Pulmonary artery endothelial cell (primary cell): ENCODE data around the gene PLXDC1. TPM values are rescaled to one million over a fixed set of nuclear protein-coding genes. Genes with fewer than 3 reads are reported as not detected.
"Not testable (repeated sequence)": the region's sequence is repeated elsewhere in the genome, so short reads cannot be mapped to it uniquely, and the experiment has no call there.

ENCODE experiments used
- DNase-seq: peaks from one replicate; pipeline ENCODE4 v3.0.0-alpha.2; 2011; ENCODE audit warnings: low read depth, low spot score
- total RNA-seq: library from RNA; depleted of rRNA; stranded (reverse); fragments of >200 nt; gene quantifications from 2 replicates; pipeline ENCODE4 v1.2.3, GENCODE V29; 2014

Gene PLXDC1
- total RNA-seq, 1 donor from 2014 or later = not detected

DNA sequence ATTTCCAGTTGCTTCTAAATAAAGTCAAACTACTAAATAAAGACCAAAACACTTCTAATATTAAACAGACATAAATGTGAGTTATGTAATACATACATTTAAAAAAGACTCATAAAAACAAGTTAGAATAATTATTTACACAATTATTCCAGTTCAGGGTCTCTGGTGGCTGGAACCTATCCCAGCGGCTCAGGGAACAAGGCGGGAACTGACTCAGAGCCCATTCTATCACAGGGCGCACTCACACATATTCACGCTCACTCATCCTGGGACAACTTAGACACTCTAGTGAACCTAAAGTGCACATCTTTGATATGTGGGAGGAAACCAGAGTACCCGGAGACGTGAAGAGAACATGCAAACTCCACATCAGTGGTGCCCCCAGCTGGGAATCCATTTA lies 25.0 kb downstream of the PLXDC1 start:
- DNase-seq = no peak

DNA sequence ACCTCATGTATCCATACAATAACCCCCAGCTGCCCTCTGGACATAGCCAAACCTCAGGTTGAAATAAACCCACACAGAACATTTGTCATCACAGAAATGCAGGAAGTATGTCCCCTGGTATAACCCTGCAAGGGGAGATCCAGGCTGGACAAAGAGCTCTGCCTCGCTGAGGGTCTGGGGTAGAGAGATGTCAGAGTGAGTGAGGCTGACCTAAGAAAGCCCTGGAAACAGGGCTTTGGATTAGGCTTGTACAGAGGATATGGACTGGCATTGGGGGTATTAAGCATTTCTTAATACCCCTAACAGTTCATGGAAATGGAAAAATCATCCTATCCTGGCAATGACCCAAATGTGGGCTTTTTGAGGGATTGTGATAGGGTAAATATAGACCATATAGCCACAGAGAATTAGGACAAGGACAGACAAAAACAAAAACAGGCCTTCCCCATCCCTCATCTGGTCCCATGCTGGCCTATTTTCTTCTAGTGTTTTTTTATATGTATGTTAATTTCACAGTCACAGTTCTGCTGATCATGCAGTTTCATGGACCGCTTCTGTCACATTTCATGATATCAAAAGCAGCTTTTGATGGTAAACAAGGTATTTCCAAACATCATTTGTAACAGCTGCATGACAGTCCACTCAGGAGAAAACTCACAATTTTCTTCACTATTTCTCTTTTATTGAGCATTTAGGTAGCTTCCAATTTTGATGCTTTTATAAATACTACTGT lies 26.1 kb downstream of the PLXDC1 start:
- DNase-seq = no peak

DNA sequence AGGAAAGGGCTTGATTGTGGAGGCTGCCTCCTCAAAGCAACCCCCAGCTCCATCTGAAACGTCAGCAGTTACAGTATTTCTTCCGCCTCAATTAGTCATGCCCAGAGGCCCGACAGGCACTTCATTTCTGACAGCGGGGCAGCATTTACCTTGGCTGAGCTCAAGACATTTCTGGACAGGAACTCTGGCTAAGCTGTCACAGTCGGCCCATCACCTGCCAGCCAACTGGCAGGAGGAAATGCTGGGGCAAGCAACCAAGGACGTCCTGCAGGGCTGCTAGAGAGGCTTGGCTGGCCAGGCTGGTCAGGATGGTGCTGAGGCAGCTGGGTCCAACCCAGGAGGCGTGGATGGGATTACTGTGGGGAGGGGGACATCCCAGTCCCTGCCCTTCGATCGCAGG lies 27.8 kb downstream of the PLXDC1 start:
- no peak for DNase-seq

DNA sequence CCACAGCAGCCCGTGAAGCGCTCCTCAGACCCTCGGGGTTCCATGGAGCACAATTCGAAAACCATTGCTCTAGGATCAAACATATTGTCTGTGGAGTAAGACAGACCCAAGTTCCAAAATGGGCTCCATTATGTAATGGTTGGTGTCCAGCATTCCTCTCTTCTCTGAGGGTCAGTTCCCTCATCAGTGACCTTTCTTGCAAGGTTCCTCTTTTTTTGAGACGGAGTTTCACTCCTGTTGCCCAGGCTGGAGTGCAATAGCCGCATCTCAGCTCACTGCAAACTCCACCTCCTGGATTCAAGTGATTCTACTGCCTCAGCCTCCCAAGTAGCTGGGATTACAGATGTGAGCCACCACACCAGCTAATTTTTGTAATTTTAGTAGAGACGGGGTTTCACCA lies 28.4 kb downstream of the PLXDC1 start:
- DNase-seq = no peak

- DNase-seq = not testable (repeated sequence)
Measured at GRCh38 chr17:39121919-39122318, 29.5 kb downstream of the PLXDC1 start.

GRCh38 chr17:39118674-39119419 lies 32.6 kb downstream of the PLXDC1 start:
- DNase-seq = no peak

DNA sequence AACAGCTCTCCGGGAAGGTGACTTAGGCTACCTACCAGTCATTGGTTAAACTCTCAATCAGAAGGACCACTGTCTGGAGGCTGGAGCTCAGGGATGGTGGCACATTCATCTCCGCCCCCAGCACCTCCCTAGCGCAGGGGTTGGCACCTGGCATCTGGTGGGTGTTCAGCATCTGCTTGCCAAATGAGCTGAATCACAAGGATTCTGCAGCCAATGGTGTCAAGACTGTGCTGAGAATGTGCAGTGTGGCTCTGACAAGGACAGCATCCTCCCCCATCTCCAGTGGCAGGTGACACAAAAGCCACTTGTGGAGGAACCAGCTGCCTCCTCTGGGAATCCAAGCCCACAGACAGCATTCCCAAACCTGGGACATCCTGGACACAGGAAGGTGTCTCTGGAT lies 35.2 kb downstream of the PLXDC1 start:
- DNase-seq = no peak

DNA sequence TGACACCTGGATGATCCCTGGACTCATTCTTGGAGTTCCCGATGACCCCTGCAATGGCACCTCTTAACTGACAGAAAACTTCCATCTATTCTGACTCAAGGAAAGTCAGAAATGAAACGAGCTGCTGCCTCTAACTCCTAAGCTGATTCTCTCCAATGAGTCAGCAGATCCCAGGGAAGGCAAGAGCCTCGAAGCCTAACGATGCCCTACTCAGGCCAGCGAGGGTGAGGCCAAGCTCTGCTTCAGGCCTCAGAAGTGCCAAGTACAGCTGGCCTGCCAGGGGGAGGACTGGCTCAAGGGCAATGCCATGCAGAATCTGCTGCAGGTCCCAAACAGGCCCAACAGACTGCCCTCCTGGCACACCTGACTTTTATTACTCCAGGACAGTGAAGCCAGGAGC lies 36.3 kb downstream of the PLXDC1 start:
- DNase-seq = no peak

GRCh38 chr17:39114723-39115122 lies 36.7 kb downstream of the PLXDC1 start:
- DNase-seq = no peak

DNA sequence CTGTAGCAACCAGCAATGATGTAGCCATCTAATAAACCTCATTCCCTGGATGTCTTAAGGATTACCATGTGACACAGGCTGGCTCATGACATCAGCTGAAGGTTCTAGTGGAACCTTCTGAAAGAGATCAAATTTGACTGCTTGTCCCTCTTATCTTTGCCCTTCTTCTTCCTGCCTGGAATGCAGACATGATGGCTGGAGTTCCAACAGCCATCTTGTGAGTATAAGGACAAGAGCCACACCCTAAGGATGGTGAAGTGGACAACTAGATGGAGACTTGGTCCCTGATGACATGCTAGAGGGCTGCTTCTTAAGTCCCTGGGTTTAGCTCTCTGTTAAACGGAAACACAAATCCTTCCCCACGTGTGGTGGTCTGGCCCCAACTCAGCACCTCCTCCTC lies 37.6 kb downstream of the PLXDC1 start:
- no peak for DNase-seq

DNA sequence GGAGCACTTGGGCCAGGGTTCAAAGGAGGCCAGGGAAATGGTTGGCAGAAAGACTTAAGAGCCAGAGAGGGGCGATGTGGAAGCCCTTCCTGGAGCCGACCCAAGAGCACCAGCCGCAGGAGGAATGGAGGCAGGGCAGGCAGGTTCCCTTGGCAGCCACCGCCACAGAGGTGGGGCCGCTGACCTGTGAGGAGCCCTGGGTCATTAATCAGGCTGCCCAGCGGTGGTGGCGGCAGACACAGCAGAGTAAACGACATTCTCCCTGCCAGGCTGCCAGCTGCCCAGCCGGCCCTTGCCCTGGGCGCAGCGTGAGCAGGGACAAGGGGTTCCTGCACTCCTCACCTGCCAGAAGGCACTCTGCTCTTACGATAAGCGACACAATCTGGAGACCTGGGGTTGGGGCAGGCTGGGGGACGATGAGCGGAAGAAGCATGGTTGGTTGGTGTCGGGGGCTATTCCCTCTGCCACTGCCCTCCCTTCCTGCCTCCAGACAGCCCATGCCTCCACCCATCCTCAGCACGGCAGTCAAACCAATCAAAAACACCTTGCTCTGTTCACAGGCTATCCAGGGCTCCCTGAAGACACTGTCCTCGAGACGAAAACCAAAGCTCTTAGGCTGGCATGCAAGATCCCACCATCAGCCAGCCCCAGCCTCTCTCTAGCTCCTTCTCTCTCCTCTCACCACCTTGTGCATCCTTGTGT lies 40.9 kb downstream of the PLXDC1 start:
- no peak for DNase-seq

GRCh38 chr17:39108461-39109375 lies 42.7 kb downstream of the PLXDC1 start:
- no peak for DNase-seq

- DNase-seq = no peak
Measured at GRCh38 chr17:39107973-39108372, 43.5 kb downstream of the PLXDC1 start.

DNA sequence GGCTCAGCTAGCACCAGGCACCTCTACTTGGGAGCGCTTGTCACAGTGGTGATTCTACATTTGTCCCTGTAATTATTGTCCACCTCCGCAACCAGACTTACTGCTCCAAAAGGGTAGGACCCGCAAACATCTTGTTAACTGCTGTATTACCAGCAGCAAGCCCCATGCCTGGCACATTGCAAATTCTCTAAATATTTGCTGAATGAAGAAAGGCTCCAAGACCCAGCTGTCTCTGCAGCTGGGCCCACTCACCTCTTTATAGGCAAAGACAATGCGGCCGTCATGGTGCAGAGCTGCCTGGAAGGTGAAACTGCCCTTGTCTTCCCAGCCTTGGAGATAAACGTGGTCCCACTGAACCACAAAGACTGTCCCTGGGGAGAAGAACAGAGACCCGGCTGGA lies 44.3 kb downstream of the PLXDC1 start:
- DNase-seq = no peak

- DNase-seq = no peak
Measured at GRCh38 chr17:39105705-39106104, 45.7 kb downstream of the PLXDC1 start.

- no peak for DNase-seq
Measured at GRCh38 chr17:39104657-39105056, 46.8 kb downstream of the PLXDC1 start.

GRCh38 chr17:39104046-39104445 lies 47.4 kb downstream of the PLXDC1 start:
- no peak for DNase-seq

DNA sequence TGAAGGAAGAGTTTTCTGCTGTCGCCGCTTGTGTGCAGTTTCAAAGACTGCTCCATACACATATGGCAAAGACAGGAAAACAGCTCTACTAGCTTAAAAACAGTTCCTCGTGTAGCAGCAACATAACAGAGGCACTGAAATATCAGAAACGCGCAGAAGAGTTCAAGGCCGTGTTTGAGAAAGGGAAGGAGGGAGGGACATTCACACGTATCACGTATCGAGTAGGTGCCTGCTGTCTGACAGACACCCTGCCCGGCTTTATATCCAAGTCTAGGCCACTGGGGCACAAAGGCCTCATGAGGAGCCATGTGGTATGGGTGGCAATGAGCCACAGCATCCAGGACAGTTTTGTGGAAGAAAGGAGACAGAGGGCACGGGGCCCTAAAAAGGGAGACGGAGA lies 50.3 kb downstream of the PLXDC1 start:
- no peak for DNase-seq

DNA sequence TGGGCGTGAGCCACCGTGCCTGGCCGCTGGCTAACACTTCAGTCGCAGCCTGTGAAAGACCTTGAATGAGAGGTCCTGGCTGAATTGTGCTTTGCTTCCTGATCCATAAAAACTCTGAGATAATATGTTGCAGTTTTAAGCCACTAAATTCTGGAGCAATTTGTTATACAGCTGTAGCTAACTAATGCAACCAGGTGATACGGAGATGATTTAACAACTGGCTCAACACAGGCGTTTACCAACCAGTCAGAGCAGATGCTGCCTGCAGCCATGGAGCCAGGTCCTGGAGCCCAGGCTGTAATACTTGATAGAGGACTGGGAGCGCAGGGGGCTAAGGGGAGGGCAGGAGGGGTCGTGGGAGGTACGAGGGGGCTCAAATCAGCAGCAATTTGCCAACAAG lies 50.9 kb downstream of the PLXDC1 start:
- DNase-seq = no peak

DNA sequence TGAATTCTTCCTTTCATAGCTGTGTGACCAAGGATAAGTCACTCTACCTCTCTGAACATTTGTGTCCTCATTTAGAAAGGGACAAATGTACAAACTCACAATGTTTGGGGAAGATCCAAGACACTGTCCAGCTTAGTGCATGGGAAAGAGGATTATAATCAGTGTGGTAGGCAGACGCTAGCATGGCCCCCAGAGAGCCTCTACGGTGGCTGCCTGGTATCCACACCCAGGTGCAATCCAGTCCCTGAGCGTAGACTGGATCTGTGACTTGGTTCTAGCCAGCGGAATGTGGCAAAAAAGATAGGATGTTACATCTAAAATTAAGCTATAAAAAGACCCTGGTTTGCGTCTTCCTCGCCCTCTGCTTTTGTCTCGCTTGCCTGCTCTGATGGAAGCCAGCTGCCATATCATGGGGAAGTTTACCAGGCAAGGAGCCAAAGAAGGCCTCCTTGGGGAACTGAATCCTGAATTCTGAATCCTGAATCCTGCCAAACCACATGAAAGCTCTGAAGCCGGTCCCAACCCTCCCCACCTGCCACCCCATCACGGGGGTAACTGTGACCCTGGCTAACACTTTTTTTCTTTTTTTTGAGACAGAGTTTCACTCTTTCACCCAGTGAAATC lies 51.7 kb downstream of the PLXDC1 start:
- no peak for DNase-seq

DNA sequence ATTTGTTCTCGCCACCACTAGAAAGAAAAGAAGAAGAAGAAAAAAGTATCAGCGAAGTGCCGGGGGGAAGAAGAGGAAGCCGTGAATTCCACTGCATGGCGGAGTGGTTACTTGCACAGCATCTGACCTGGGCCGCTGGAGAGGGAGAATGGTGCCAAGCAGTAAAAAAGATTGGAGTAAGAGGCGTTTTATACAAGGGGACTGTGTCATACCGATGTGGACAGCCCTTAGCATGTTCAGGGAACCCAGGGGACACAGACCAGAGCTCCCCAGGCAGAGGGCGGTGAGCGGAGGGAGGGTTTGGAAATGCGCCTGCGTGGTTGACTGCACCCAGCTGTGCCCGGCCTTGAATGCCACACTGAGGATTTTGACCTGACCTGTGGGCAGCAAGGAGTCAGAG lies 52.8 kb downstream of the PLXDC1 start:
- no peak for DNase-seq
